ENCODE data around the gene SCAMP4. TPM values are rescaled to one million over a fixed set of nuclear protein-coding genes. Genes with fewer than 3 reads are reported as not detected.

The SCAMP4 gene
- polyA plus RNA-seq, 1 of the 3 experiments (the other 2 are of a cell fraction) = 30.0 TPM

DNA sequence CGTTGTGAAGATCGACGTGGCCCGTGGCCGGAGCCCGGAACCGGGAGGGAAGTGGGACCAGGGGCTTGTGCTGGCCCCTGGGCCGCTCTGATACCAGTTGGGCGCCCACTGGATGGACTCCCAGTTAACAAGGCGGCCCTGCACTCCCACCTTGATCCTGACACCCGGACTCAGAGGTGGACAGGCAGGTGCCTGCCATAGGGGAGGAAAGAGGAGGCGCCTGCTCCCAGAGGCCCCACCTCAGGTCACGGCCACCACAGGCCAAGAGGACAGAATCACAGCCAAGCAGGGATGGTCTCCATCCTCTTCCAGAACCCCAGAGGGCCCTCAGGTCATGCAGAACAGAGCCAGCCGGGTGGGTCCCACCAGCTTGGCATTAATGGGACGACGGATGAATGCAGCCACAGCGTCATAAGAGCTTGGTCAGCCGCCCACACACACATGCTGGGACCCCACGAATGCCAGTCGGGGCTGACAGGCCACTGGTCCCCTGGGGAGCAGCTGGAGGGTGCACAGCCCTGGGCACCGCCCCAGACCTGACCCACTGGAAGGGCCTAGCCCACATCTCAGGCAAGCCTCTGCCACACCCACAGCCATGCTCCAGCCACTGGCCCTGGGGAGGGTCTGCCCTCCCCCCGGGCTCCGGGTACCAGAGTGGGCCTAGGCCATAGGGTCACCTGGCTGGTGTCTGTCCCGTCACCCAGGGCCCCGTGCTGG, 32.2 kb upstream of the SCAMP4 start:
- DNase-seq = no peak
- peak overlapping the region; percentile 84 for H3K4me2 ChIP-seq
- H3K27me3 ChIP-seq (ENCODE audit: insufficient read depth) = no peaks in the 10 kb centered on the region
- H3K4me3 ChIP-seq (ENCODE audit: low read depth in 2 of 2, low read length in 1 of 2) = peak overlapping the region; percentile 83 to 91; a peak in 3 of 4 replicates
- peak overlapping the region in 1 of 2 experiments; percentile 87; a peak in 2 of 4 replicates for H3K27ac ChIP-seq (ENCODE audit: low read depth in 2 of 2, low read length in 1 of 2)
- H3F3A ChIP-seq (replicated peaks; ENCODE audit: insufficient read depth) = peaks cover 25% of the 10 kb centered on the region
- peaks cover 12% of the 10 kb centered on the region for H4K20me1 ChIP-seq (ENCODE audit: insufficient read depth)
- H3K36me3 ChIP-seq (replicated peaks in 1 of 2; ENCODE audit: control insufficient read depth in 1 of 2, insufficient read depth in 2 of 2, low read length in 1 of 2) = peaks cover 3 to 9% of the 10 kb centered on the region in 2 experiments
- no peak for TF ChIP-seq CHD2 (IDR thresholded peaks at IDR 0.05; ENCODE audit: low read length, partially characterized antibody)
- TF ChIP-seq POLR2AphosphoS5 (IDR thresholded peaks at IDR 0.05; ENCODE audit: low read depth, low read length) = no peak
- TF ChIP-seq GATA2 (CRISPR knock-in tag; IDR thresholded peaks at IDR 0.05) = no peak
- TF ChIP-seq, protein P1, sequence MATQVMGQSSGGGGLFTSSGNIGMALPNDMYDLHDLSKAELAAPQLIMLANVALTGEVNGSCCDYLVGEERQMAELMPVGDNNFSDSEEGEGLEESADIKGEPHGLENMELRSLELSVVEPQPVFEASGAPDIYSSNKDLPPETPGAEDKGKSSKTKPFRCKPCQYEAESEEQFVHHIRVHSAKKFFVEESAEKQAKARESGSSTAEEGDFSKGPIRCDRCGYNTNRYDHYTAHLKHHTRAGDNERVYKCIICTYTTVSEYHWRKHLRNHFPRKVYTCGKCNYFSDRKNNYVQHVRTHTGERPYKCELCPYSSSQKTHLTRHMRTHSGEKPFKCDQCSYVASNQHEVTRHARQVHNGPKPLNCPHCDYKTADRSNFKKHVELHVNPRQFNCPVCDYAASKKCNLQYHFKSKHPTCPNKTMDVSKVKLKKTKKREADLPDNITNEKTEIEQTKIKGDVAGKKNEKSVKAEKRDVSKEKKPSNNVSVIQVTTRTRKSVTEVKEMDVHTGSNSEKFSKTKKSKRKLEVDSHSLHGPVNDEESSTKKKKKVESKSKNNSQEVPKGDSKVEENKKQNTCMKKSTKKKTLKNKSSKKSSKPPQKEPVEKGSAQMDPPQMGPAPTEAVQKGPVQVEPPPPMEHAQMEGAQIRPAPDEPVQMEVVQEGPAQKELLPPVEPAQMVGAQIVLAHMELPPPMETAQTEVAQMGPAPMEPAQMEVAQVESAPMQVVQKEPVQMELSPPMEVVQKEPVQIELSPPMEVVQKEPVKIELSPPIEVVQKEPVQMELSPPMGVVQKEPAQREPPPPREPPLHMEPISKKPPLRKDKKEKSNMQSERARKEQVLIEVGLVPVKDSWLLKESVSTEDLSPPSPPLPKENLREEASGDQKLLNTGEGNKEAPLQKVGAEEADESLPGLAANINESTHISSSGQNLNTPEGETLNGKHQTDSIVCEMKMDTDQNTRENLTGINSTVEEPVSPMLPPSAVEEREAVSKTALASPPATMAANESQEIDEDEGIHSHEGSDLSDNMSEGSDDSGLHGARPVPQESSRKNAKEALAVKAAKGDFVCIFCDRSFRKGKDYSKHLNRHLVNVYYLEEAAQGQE (IDR thresholded peaks at IDR 0.05; ENCODE audit: low read depth, low read length) = no peak
- TF ChIP-seq EP300 (IDR thresholded peaks at IDR 0.05; ENCODE audit: borderline replicate concordance in 1 of 2, low read depth in 1 of 2, low read length in 1 of 2) = no peak
- TF ChIP-seq RAD21 (IDR thresholded peaks at IDR 0.05; ENCODE audit: low read length) = no peak
- no peak for TF ChIP-seq EZH2phosphoT487 (IDR thresholded peaks at IDR 0.05; ENCODE audit: borderline replicate concordance, low read depth)
- TF ChIP-seq, protein P2, sequence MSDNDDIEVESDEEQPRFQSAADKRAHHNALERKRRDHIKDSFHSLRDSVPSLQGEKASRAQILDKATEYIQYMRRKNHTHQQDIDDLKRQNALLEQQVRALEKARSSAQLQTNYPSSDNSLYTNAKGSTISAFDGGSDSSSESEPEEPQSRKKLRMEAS (IDR thresholded peaks at IDR 0.05; ENCODE audit: low read depth) = no peak
- TF ChIP-seq NRF1 (IDR thresholded peaks at IDR 0.05; ENCODE audit: low read depth, low read length) = no peak
- no peak for TF ChIP-seq MEF2A (IDR thresholded peaks at IDR 0.05; ENCODE audit: borderline replicate concordance, low read depth)
- no peak for TF ChIP-seq ELF1 (IDR thresholded peaks at IDR 0.05)
- no peak for TF ChIP-seq TEAD4 (IDR thresholded peaks at IDR 0.05; ENCODE audit: borderline replicate concordance, insufficient read depth)
- TF ChIP-seq, protein P3, sequence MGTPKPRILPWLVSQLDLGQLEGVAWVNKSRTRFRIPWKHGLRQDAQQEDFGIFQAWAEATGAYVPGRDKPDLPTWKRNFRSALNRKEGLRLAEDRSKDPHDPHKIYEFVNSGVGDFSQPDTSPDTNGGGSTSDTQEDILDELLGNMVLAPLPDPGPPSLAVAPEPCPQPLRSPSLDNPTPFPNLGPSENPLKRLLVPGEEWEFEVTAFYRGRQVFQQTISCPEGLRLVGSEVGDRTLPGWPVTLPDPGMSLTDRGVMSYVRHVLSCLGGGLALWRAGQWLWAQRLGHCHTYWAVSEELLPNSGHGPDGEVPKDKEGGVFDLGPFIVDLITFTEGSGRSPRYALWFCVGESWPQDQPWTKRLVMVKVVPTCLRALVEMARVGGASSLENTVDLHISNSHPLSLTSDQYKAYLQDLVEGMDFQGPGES (IDR thresholded peaks at IDR 0.05; ENCODE audit: low read depth, low read length) = no peak
- no peak for TF ChIP-seq MXI1 (IDR thresholded peaks at IDR 0.05; ENCODE audit: low read depth, low read length)
- TF ChIP-seq, protein P4, sequence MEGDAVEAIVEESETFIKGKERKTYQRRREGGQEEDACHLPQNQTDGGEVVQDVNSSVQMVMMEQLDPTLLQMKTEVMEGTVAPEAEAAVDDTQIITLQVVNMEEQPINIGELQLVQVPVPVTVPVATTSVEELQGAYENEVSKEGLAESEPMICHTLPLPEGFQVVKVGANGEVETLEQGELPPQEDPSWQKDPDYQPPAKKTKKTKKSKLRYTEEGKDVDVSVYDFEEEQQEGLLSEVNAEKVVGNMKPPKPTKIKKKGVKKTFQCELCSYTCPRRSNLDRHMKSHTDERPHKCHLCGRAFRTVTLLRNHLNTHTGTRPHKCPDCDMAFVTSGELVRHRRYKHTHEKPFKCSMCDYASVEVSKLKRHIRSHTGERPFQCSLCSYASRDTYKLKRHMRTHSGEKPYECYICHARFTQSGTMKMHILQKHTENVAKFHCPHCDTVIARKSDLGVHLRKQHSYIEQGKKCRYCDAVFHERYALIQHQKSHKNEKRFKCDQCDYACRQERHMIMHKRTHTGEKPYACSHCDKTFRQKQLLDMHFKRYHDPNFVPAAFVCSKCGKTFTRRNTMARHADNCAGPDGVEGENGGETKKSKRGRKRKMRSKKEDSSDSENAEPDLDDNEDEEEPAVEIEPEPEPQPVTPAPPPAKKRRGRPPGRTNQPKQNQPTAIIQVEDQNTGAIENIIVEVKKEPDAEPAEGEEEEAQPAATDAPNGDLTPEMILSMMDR (IDR thresholded peaks at IDR 0.05) = no peak
- TF ChIP-seq NFIC (IDR thresholded peaks at IDR 0.05; ENCODE audit: borderline replicate concordance) = no peak
- TF ChIP-seq, protein P5, sequence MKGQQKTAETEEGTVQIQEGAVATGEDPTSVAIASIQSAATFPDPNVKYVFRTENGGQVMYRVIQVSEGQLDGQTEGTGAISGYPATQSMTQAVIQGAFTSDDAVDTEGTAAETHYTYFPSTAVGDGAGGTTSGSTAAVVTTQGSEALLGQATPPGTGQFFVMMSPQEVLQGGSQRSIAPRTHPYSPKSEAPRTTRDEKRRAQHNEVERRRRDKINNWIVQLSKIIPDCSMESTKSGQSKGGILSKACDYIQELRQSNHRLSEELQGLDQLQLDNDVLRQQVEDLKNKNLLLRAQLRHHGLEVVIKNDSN (IDR thresholded peaks at IDR 0.05; ENCODE audit: borderline replicate concordance, low read depth) = no peak
- no peak for TF ChIP-seq RCOR1 (IDR thresholded peaks at IDR 0.05; ENCODE audit: low read length)
- TF ChIP-seq FOXJ3 (CRISPR knock-in tag; IDR thresholded peaks at IDR 0.05) = no peak
- CTCF ChIA-PET = interaction anchor here (0.9 to 1.1 kb wide), 2 partner anchors 35 to 196 kb away, joined by 3 read pairs; no protein-coding TSS in a partner anchor
- peak overlapping the region; percentile 80; the same call in 1 of the 2 replicates for H3K9ac ChIP-seq
- no peaks in the 10 kb centered on the region for H3K9me3 ChIP-seq
- no peak overlapping the region for H2AFZ ChIP-seq (ENCODE audit: low read depth)
- 100% methylated on average over 7 of the region's 25 CpGs for WGBS (ENCODE audit: low lambda C conversion rate)
- peaks cover 74% of the 10 kb centered on the region for H3K79me2 ChIP-seq (ENCODE audit: insufficient read depth)
- POLR2A ChIA-PET = no interaction called here
- no peaks in the 10 kb centered on the region for H3K9me2 ChIP-seq
- peaks cover 16 to 26% of the 10 kb centered on the region in 2 experiments for H3K4me1 ChIP-seq (ENCODE audit: control insufficient read depth in 1 of 2, insufficient read depth in 2 of 2, low read depth in 1 of 2, low read length in 1 of 2)
